Erythroblast (primary cell): Measurements from ENCODE around the gene GPN2.

ENCODE experiments used
- GATA1 ChIP-seq: IDR thresholded peaks from 2 replicates; pipeline ENCODE4 v1.6.1; 2011; ENCODE audit warnings: low read depth, mild to moderate bottlenecking, control low read depth, low read length, moderate library complexity
- POLR2A ChIP-seq: IDR thresholded peaks from 2 replicates; pipeline ENCODE4 v1.6.1; 2011; ENCODE audit warnings: mild to moderate bottlenecking, low read length

DNA sequence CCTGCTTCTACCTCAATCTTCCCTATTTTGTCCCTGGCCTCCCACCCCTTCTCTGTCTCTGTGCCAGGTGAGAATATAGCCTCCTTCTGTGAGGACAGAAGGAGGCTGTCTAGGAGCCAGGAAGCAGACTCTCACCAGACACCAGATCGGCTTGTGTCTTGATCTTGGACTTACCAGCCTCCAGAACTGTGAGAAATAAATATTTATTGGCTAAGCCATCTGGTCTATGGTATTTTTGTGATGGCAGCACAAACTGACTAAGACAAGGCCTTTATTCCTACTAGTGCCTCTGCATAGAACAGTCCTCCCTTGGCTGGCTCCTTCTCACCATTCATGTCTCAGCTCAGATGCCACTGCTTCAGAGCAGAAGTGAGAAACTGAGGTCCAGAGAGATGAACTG, 1.9 kb downstream of the GPN2 start:
- TF ChIP-seq POLR2A (no peak), GATA1 (no peak)
